Stimulated activated CD4-positive, alpha-beta T cell treated with anti-CD3 and anti-CD28 coated beads, Interleukin-1b, Interleukin-23, amount 100 ng/mL, for 1 hour (primary cell): Measurements from ENCODE around the gene ELK3.
"Not testable (repeated sequence)": the region's sequence is repeated elsewhere in the genome, so short reads cannot be mapped to it uniquely, and the experiment has no call there.

Experiments used
- DNase-seq, 2 donors: peaks; one replicate each; pipeline ENCODE4 v3.0.0-alpha.2; 2020; ENCODE audit warnings: low read depth in 2 of 2

ELK3 gene

GRCh38 chr12:96303653-96304052 is 109.5 kb downstream of the ELK3 start:
- DNase-seq: no peak

GRCh38 chr12:96305665-96306064 is 111.5 kb downstream of the ELK3 start:
- no peak for DNase-seq

DNA sequence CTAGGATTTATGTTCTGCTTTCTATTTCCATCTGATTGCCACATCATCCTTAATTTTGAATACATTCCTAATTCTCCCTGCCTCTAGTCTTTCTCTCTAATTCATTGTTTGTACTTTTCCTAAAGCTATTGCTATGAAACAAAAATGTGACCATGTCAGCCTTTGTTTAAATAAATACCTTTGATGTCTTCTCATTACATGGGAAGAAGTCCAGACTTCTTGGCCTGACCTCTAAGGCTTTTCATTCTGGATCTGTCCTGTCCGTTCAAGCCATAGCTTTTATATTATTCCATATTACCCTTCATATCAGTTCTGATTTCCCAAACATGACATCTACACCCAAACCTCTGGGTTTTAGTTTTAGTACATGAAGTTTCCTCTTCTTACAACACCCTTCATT is 114.7 kb downstream of the ELK3 start:
- DNase-seq: no peak

DNA sequence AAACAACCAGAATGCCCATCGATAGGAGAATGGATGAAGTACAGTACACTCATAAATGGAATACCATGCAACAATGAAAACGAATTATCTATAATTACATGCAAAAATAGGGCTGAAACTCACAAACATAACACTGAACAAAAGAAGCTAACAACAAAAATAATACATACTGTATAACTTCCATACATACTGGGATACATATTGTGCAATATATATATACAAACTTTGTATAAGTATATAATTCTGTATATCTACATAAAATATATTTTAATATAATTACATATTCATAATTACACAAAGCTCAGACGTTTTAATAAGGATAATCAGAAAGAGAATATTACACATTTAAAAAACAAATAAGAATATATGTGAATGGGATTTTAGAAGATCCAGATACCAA is 115.9 kb downstream of the ELK3 start:
- no peak for DNase-seq

GRCh38 chr12:96311191-96311590 is 117.0 kb downstream of the ELK3 start:
- DNase-seq: no peak

DNA sequence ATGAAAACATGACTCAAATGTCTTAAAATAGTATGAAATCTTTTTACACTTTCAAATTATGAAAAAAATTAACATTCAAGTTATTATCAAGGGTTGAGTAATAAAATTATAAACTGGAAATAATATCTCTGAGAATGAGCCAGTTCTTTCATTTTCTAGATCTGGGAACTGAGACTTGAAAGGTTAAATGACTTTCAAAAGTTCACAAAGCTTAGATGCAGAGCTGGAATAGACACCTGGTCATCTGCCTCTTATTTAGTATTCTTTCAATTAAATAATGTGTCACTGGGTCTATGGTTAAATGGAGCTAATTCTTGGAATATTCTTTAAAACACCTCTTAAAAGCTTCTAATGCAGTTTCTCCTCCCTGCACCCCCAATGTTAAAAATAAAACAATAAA is 119.4 kb downstream of the ELK3 start:
- no peak for DNase-seq

DNA sequence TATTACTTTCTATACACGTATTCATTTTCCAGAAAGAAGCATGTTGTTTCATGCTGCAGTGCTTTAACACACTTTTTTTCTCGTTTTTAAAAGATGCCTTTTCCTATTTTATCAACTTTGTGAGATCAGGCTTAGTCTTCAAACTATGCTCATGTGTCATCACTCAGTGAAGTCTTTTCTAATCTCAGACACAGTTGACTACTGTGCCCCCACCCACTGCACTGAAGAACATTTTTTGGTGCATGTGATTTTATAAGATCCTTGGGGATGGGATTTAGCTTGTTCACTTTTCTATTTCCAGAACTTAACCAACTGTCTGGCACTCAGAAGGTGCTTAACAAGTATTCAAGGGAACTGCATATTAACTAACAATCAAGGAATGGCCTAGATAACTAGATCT is 120.5 kb downstream of the ELK3 start:
- DNase-seq: no peak

GRCh38 chr12:96315741-96316481 is 121.7 kb downstream of the ELK3 start:
- DNase-seq: not testable (repeated sequence)

DNA sequence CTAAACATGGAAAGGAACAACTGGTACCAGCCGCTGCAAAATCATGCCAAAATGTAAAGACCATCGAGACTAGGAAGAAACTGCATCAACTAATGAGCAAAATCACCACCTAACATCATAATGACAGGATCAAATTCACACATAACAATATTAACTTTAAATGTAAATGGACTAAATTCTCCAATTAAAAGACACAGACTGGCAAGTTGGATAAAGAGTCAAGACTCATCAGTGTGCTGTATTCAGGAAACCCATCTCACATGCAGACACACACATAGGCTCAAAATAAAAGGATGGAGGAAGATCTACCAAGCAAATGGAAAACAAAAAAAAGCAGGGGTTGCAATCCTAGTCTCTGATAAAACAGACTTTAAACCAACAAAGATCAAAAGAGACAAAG is 123.6 kb downstream of the ELK3 start:
- DNase-seq: not testable (repeated sequence)
